ENCODE results near the gene PRAME.
"Not testable (repeated sequence)": the region's sequence is repeated elsewhere in the genome, so short reads cannot be mapped to it uniquely, and the experiment has no call there.

Gene PRAME

GRCh38 chr22:22558972-22559603 lies at the start of gene PRAME:
PRAME (minus strand) TSS chr22:22559265; CDS start chr22:22556832, 2,433 bp downstream.
- peak; percentile 80 for DNase-seq

GRCh38 chr22:22608022-22608421 lies 49.0 kb upstream of the PRAME start:
- not testable (repeated sequence) for DNase-seq

- DNase-seq = no peak
These were observed 46.0 kb upstream of the PRAME start for GRCh38 chr22:22605074-22605404.

GRCh38 chr22:22604326-22605073 lies 45.4 kb upstream of the PRAME start:
- DNase-seq = no peak

GRCh38 chr22:22603470-22603947 lies 44.4 kb upstream of the PRAME start:
- DNase-seq = no peak

- no peak for DNase-seq
These were observed 41.6 kb upstream of the PRAME start for GRCh38 chr22:22600531-22601261.

GRCh38 chr22:22599248-22599647 lies 40.2 kb upstream of the PRAME start:
- no peak for DNase-seq

GRCh38 chr22:22598144-22598543 lies 39.1 kb upstream of the PRAME start:
- no peak for DNase-seq

- DNase-seq = no peak
These were observed 36.2 kb upstream of the PRAME start for GRCh38 chr22:22595001-22595835.

- DNase-seq = peak; percentile 21
These were observed 35.0 kb upstream of the PRAME start for GRCh38 chr22:22593964-22594656.

- DNase-seq = no peak
These were observed 34.2 kb upstream of the PRAME start for GRCh38 chr22:22593250-22593649.

GRCh38 chr22:22591348-22592299 lies 32.6 kb upstream of the PRAME start:
- no peak for DNase-seq

- no peak for DNase-seq
These were observed 31.2 kb upstream of the PRAME start for GRCh38 chr22:22590136-22590891.

- DNase-seq = no peak
These were observed 29.6 kb upstream of the PRAME start for GRCh38 chr22:22588485-22589164.

- DNase-seq = no peak
These were observed 28.6 kb upstream of the PRAME start for GRCh38 chr22:22587577-22588188.

- no peak for DNase-seq
These were observed 25.7 kb upstream of the PRAME start for GRCh38 chr22:22584722-22585121.

- no peak for DNase-seq
These were observed 24.0 kb upstream of the PRAME start for GRCh38 chr22:22583030-22583429.

- not testable (repeated sequence) for DNase-seq
These were observed 22.5 kb upstream of the PRAME start for GRCh38 chr22:22581524-22581923.

All from NCI-H1092 (cell line).